ENCODE results near the gene TMEM53. TPM values are rescaled to one million over a fixed set of nuclear protein-coding genes. Genes with fewer than 3 reads are reported as not detected.

The TMEM53 gene
- total RNA-seq, 6 experiments from 2014 or later = 3.2 to 5.0 (median 4.4) TPM

- Mint-ChIP-seq H3K4me1 (ENCODE audit: low read depth) (peaks cover 16% of the 10 kb centered on the region), H3K4me3 (no peak overlapping the region), H3K27me3 (ENCODE audit: insufficient read depth) (peaks cover under 1% of the 10 kb centered on the region; the same call in 1 of the 2 replicates), H3K9me3 (no peaks in the 10 kb centered on the region), H3K27ac (no peak overlapping the region), H3K36me3 (ENCODE audit: low read depth) (no peaks in the 10 kb centered on the region; the same call in 1 of the 2 replicates)
- TF ChIP-seq CTCF (IDR thresholded peaks at IDR 0.05) = no peak
- no peak for DNase-seq
These were observed 3.8 kb upstream of the TMEM53 start for GRCh38 chr1:44678120-44678519.

- TF ChIP-seq CTCF (IDR thresholded peaks at IDR 0.05) = peak; percentile 85
- Mint-ChIP-seq H3K27ac (no peak overlapping the region), H3K36me3 (ENCODE audit: low read depth) (no peaks in the 10 kb centered on the region; the same call in 1 of the 2 replicates), H3K4me1 (ENCODE audit: low read depth) (peaks cover 25% of the 10 kb centered on the region), H3K27me3 (ENCODE audit: insufficient read depth) (no peaks in the 10 kb centered on the region; the same call in 1 of the 2 replicates), H3K9me3 (no peaks in the 10 kb centered on the region), H3K4me3 (no peak overlapping the region)
- peak; percentile 76 for DNase-seq
These were observed 3.0 kb upstream of the TMEM53 start for GRCh38 chr1:44677201-44677766.

- Mint-ChIP-seq H3K27ac (no peak overlapping the region), H3K36me3 (ENCODE audit: low read depth) (no peaks in the 10 kb centered on the region; the same call in 1 of the 2 replicates), H3K9me3 (no peaks in the 10 kb centered on the region), H3K27me3 (ENCODE audit: insufficient read depth) (peaks cover 2% of the 10 kb centered on the region; the same call in 1 of the 2 replicates), H3K4me1 (ENCODE audit: low read depth) (peaks cover 31% of the 10 kb centered on the region), H3K4me3 (no peak overlapping the region)
- DNase-seq = peak; percentile 51
- no peak for TF ChIP-seq CTCF (IDR thresholded peaks at IDR 0.05)
These were observed 2.4 kb upstream of the TMEM53 start for GRCh38 chr1:44676484-44677200.

GRCh38 chr1:44675186-44675585 lies 905 bp upstream of the TMEM53 start:
- no peak for DNase-seq
- H3K4me3 Mint-ChIP-seq = peak overlapping the region; percentile 90
- no peaks in the 10 kb centered on the region for H3K9me3 Mint-ChIP-seq
- no peaks in the 10 kb centered on the region; the same call in 1 of the 2 replicates for H3K36me3 Mint-ChIP-seq (ENCODE audit: low read depth)
- no peak for TF ChIP-seq CTCF (IDR thresholded peaks at IDR 0.05)
- peak overlapping the region; percentile 89 for H3K27ac Mint-ChIP-seq
- peaks cover 2% of the 10 kb centered on the region; the same call in 1 of the 2 replicates for H3K27me3 Mint-ChIP-seq (ENCODE audit: insufficient read depth)
- peaks cover 31% of the 10 kb centered on the region for H3K4me1 Mint-ChIP-seq (ENCODE audit: low read depth)

- no peak for TF ChIP-seq CTCF (IDR thresholded peaks at IDR 0.05)
- no peaks in the 10 kb centered on the region for H3K9me3 Mint-ChIP-seq
- H3K36me3 Mint-ChIP-seq (ENCODE audit: low read depth) = no peaks in the 10 kb centered on the region
- DNase-seq = peak; percentile 3
- H3K4me3 Mint-ChIP-seq = peak overlapping the region; percentile 90
- H3K27ac Mint-ChIP-seq = peak overlapping the region; percentile 89
- H3K27me3 Mint-ChIP-seq (ENCODE audit: insufficient read depth) = peaks cover 2% of the 10 kb centered on the region; the same call in 1 of the 2 replicates
- peaks cover 31% of the 10 kb centered on the region for H3K4me1 Mint-ChIP-seq (ENCODE audit: low read depth)
These were observed 587 bp downstream of the TMEM53 start for GRCh38 chr1:44673675-44674112.
